Smooth muscle cell (in vitro differentiated cells): ENCODE measurements around the gene SMU1. TPM values are rescaled to one million over a fixed set of nuclear protein-coding genes. Genes with fewer than 3 reads are reported as not detected.

ENCODE experiments used
- DNase-seq: peaks from one replicate; lab custom pipeline; 2025; ENCODE audit not compliant: unreplicated experiment; lab: John Stamatoyannopoulos, UW
- H2AFZ ChIP-seq: fragments of 200-600 bp; sonication (generic); 2 replicates; pipeline ENCODE4 v1.6.0; 2016; ENCODE audit warnings: antibody characterized with exemption, low read depth, mild to moderate bottlenecking
- H3F3A ChIP-seq: fragments of 200-600 bp; sonication (generic); 2 replicates; pipeline ENCODE4 v1.6.0; 2017; ENCODE audit warnings: antibody characterized with exemption, low read depth
- H3K27ac ChIP-seq: fragments of 200-600 bp; sonication (generic); 2 replicates; pipeline ENCODE4 v1.5.1; 2016; ENCODE audit warnings: low read depth, mild to moderate bottlenecking
- H3K27me3 ChIP-seq: fragments of 200-600 bp; sonication (generic); 2 replicates; pipeline ENCODE4 v1.6.1; 2016; ENCODE audit warnings: low read depth, mild to moderate bottlenecking
- H3K36me3 ChIP-seq: fragments of 200-600 bp; sonication (generic); 2 replicates; pipeline ENCODE4 v1.5.1; 2016; ENCODE audit warnings: low read depth
- H3K4me1 ChIP-seq: fragments of 200-600 bp; sonication (generic); 2 replicates; pipeline ENCODE4 v1.5.1; 2016; ENCODE audit warnings: low read depth
- H3K4me2 ChIP-seq: fragments of 200-600 bp; sonication (generic); 2 replicates; pipeline ENCODE4 v1.6.0; 2016; ENCODE audit warnings: mild to moderate bottlenecking
- H3K4me3 ChIP-seq: fragments of 200-600 bp; sonication (generic); 2 replicates; pipeline ENCODE4 v1.5.1; 2016; ENCODE audit warnings: mild to moderate bottlenecking
- H3K79me2 ChIP-seq: fragments of 200-600 bp; sonication (generic); 2 replicates; pipeline ENCODE4 v1.6.0; 2016; ENCODE audit warnings: low read depth, mild to moderate bottlenecking
- H3K9ac ChIP-seq: fragments of 200-600 bp; sonication (generic); 2 replicates; pipeline ENCODE4 v1.6.0; 2016; ENCODE audit warnings: low read depth
- H3K9me3 ChIP-seq: fragments of 200-600 bp; sonication (generic); replicated peaks from 2 replicates; pipeline ENCODE4 v1.5.1; 2016; ENCODE audit warnings: low read depth
- H4K20me1 ChIP-seq: fragments of 200-600 bp; sonication (generic); 2 replicates; pipeline ENCODE4 v1.6.0; 2016; ENCODE audit warnings: low read depth
- WGBS: methylation state at CpG from one replicate; pipeline ENCODE4 v1.1.7; 2016; ENCODE audit warnings: low lambda C conversion rate; 5-methylcytosine and 5-hydroxymethylcytosine counted together
- polyA plus RNA-seq: library from polyadenylated mRNA; unstranded; fragments of >200 nt; fragmentation: Nextera tagmentation; extraction: Ambion mirVana; gene quantifications from 2 replicates; pipeline ENCODE4 v1.2.1, GENCODE V29; 2016
- total RNA-seq: library from RNA; depleted of rRNA; stranded (reverse); fragments of >200 nt; gene quantifications from 2 replicates; pipeline ENCODE4 v1.2.3, GENCODE V29; 2014
- TF ChIP-seq, protein P1 (sequence below): fragments of 200-600 bp; sonication (generic); IDR thresholded peaks from 2 replicates; pipeline ENCODE4 v1.5.1; 2017; ENCODE audit warnings: borderline replicate concordance, mild to moderate bottlenecking, antibody characterized with exemption; ENCODE audit not compliant: insufficient read depth, poor library complexity, severe bottlenecking

Gene SMU1
- 17.4 and 18.8 TPM in 2 replicates for total RNA-seq
- polyA plus RNA-seq = 13.7 and 15.1 TPM in 2 replicates

GRCh38 chr9:33076046-33077004 is at the start of gene SMU1:
TSS of gene SMU1 (minus strand) at chr9:33076674. CDS start at chr9:33076608, 66 bp downstream.
- Histone ChIP-seq H2AFZ (peak within 1 kb of the TSS; percentile 88), H3K79me2 (peaks cover 52% of the 10 kb centered on the region), H3K36me3 (peaks cover 6% of the 10 kb centered on the region), H3K4me2 (peak within 1 kb of the TSS; percentile 83), H3K4me1 (peaks cover 12% of the 10 kb centered on the region), H3K27me3 (no peaks in the 10 kb centered on the region), H3K27ac (peak within 1 kb of the TSS; percentile 93), H3K9me3 (no peaks in the 10 kb centered on the region), H4K20me1 (peaks cover 12% of the 10 kb centered on the region), H3F3A (peaks cover 3% of the 10 kb centered on the region), H3K9ac (peak within 1 kb of the TSS; percentile 99), H3K4me3 (peak within 1 kb of the TSS; percentile 85)
- peak; percentile 72 for DNase-seq
- TF ChIP-seq, protein P1, sequence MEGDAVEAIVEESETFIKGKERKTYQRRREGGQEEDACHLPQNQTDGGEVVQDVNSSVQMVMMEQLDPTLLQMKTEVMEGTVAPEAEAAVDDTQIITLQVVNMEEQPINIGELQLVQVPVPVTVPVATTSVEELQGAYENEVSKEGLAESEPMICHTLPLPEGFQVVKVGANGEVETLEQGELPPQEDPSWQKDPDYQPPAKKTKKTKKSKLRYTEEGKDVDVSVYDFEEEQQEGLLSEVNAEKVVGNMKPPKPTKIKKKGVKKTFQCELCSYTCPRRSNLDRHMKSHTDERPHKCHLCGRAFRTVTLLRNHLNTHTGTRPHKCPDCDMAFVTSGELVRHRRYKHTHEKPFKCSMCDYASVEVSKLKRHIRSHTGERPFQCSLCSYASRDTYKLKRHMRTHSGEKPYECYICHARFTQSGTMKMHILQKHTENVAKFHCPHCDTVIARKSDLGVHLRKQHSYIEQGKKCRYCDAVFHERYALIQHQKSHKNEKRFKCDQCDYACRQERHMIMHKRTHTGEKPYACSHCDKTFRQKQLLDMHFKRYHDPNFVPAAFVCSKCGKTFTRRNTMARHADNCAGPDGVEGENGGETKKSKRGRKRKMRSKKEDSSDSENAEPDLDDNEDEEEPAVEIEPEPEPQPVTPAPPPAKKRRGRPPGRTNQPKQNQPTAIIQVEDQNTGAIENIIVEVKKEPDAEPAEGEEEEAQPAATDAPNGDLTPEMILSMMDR = no peak
- 2% methylated on average over 52 of the region's 53 CpGs for WGBS

GRCh38 chr9:33125461-33125860 is 49.0 kb upstream of the SMU1 start:
- Histone ChIP-seq H4K20me1 (peaks cover 40% of the 10 kb centered on the region), H3K27ac (peak overlapping the region; percentile 67), H3K4me3 (no peak overlapping the region), H2AFZ (no peak overlapping the region), H3K79me2 (peaks cover 41% of the 10 kb centered on the region), H3F3A (peaks cover 7% of the 10 kb centered on the region), H3K4me2 (peak overlapping the region; percentile 62), H3K9ac (no peak overlapping the region), H3K27me3 (no peaks in the 10 kb centered on the region), H3K9me3 (no peaks in the 10 kb centered on the region), H3K4me1 (peaks cover 14% of the 10 kb centered on the region), H3K36me3 (no peaks in the 10 kb centered on the region)
- WGBS = 79% methylated on average over 3 of the region's 3 CpGs
- no peak for DNase-seq
- TF ChIP-seq, protein P1 = no peak

- no peak for DNase-seq
- Histone ChIP-seq H3K4me1 (peaks cover 14% of the 10 kb centered on the region), H3K4me3 (no peak overlapping the region), H3F3A (peaks cover 7% of the 10 kb centered on the region), H4K20me1 (peaks cover 45% of the 10 kb centered on the region), H3K27me3 (no peaks in the 10 kb centered on the region), H3K36me3 (peaks cover 3% of the 10 kb centered on the region), H3K9ac (no peak overlapping the region), H3K9me3 (no peaks in the 10 kb centered on the region), H2AFZ (no peak overlapping the region), H3K79me2 (peaks cover 43% of the 10 kb centered on the region), H3K4me2 (peak overlapping the region; percentile 62), H3K27ac (peak overlapping the region; percentile 67)
- TF ChIP-seq, protein P1 = peak; percentile 18
- WGBS = 36% methylated on average over 9 of the region's 9 CpGs
Observed at GRCh38 chr9:33124751-33125381, 48.4 kb upstream of the SMU1 start.
